RPMI8226 (cell line): Measurements from ENCODE around the gene MCF2L.

Experiments used
- DNase-seq: peaks from one replicate; pipeline ENCODE4 v3.0.0-alpha.2; 2015

MCF2L gene

GRCh38 chr13:113000575-113000974, 31.6 kb downstream of the MCF2L start:
- no peak for DNase-seq

GRCh38 chr13:113001241-113002140, 32.5 kb downstream of the MCF2L start:
- DNase-seq, result no peak

DNA sequence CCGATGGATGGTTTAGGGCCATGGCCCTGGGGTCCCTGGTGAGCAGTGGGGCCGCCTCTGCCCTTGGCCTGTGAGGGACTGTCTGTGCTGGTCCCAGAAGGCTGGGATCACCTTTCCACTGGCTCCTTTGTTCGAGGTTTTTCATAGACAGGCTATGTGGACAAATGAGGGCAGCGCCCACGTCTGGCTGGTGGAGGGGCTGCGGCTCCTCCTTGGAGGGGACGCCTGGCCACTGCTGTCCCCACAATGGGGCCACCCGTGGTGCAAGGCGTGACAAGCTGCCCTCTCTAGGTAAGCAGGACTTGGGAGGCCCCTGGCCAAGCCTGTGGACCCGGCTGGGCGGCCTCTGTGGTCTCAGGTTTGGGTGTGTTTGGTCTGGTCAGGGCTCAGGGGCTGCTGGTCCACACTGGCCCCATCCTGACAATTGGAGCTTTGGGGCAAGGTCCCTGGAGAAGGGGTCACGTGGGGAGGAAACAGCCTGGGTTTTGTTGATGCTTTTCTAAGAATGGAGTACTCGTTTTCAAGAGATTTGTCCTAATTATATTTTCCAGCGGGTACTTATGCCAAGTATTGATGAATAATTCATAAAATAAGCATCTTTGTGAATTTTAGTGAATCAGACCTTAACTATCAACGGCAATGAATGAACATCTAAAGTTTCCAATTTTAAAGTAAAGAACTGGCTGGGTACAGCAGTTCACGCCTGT, 33.3 kb downstream of the MCF2L start:
- no peak for DNase-seq

- DNase-seq, result no peak
Measured at GRCh38 chr13:113002913-113003290, 33.9 kb downstream of the MCF2L start.

DNA sequence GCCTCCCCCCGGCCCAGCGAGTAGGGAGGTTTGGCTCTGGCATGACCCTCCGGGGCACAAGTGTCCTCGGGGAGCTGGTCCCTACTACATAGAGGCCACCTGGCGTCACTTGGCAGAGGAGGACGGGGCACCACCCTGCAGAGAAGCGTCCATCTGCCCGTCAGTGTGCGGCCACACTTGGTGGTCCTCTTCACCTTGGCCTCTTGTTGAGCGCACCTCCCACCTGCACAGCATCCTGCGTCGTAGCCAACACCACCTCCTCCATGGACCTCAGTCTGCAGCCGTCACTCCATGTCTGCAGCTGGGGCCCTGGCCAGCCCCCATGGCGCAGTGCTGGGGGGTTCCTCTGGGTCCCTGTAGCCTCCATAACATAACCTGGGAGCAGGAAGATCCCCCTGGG, 35.1 kb downstream of the MCF2L start:
- no peak for DNase-seq

DNA sequence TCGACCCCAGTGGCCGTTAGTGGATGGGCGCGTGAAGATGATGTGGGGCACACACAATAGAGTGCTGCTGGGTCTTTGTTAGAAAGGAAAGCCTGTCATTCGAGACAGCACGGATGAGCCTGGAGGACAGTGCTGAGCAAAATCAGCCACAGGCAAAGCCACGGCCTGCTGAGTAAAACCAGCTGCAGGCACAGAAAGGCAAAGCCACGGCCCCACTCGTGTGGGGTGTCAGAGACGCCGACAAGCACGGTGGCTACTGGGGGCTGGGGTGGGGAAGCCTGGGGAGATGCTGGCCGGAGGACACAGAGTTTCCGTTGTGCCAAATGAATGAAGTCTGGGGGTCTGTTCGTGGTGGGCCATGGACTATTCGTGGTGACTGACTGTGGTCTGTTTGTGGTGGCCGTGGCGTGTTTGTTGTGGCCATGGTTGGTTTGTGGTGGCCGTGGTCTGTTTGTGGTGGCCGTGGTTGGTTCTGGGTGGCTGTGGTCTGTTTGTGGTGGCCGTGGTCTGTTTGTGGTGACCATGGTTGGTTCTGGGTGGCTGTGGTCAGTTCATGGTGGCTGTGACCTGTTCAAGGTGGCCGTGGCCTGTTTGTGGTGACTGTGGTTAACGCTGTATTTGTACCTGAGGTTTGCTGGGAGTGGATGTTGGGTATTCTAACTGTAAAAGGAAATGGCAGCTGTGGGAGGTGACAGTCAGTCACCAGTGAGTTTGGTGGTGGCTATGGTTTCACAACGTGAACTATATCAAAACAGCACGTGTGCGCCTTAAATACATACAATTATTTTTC, 36.3 kb downstream of the MCF2L start:
- no peak for DNase-seq

- DNase-seq, result no peak
Measured at GRCh38 chr13:113005997-113006396, 37.0 kb downstream of the MCF2L start.

DNA sequence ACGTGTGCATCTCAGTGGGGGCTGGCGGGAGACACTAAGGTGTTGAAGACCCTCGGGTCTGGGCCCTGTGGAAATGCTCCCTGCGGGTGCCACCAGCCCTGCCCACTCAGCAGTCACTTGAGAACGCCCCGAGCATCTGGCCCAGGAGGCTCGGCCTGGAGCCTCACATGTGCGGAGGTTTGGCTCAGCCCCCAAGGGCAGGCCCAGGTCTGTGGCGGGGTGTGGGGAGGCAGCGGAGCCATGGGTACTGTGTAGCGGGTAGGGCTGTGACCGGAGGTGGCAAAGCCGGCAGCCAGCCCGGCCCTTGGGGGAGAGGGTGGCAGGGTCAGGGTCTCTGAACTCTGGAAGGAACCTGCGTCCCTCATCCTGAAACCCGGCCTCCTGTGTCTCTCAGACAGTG, 37.6 kb downstream of the MCF2L start:
- DNase-seq, result no peak

DNA sequence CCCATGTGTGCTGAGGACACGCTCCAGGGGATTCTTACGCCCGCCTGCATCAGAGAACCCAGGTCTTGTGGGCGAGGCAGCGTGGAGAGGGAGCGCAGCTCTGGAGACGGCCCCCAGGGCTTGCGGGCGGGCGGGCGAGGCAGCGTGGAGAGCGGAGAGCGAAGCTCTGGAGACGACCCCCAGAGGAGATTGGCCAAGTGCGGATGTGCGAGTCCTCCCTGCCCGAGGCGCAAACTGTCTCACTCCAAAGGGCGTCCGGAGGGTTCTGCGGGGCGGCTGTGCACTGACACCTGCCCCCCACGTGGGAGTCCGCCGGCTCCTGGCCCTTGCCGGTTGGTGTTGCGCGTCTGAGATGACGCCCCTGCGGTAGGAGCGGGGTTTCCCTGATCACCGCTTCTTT, 39.8 kb downstream of the MCF2L start:
- DNase-seq, result no peak

DNA sequence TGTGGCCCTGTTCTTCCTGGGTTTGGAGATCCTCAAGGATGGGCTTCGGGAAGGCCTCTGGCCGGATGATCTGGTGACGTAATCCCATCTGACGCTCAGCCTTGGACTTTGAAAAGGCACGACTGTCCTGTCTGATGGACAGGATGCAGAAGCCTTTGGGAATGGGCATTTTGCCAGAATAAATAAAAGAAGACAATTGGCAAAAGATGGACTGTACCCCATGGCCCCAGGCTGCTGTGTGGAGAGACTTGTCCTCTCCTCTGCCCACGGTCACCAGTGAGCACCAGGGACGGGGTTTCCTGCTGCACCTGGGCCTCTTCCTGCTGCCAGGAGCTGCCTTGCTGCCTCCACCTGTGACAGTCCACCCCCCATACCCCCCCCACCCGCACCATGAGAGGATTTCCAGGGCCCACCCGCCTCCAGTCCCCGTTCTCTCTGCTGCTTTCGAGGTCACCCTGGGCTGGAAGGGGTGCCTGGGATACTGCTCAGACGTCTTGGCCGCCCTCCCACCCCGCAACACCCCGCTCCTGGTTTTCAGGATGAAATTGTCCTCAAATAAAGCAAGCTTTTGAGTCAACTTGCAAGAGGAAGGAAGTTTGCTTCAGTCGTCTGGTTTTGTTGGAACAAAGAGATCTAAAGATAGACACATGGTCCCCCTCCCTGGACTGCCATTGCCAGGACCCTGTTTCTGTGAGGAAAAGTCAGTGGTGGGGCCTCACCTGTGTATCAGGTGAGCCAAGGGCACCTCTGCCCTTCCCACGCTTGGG, 40.9 kb downstream of the MCF2L start:
- DNase-seq, result no peak

GRCh38 chr13:113010510-113010865, 41.5 kb downstream of the MCF2L start:
- DNase-seq, result no peak

- DNase-seq, result no peak
Measured at GRCh38 chr13:113013303-113013702, 44.3 kb downstream of the MCF2L start.

DNA sequence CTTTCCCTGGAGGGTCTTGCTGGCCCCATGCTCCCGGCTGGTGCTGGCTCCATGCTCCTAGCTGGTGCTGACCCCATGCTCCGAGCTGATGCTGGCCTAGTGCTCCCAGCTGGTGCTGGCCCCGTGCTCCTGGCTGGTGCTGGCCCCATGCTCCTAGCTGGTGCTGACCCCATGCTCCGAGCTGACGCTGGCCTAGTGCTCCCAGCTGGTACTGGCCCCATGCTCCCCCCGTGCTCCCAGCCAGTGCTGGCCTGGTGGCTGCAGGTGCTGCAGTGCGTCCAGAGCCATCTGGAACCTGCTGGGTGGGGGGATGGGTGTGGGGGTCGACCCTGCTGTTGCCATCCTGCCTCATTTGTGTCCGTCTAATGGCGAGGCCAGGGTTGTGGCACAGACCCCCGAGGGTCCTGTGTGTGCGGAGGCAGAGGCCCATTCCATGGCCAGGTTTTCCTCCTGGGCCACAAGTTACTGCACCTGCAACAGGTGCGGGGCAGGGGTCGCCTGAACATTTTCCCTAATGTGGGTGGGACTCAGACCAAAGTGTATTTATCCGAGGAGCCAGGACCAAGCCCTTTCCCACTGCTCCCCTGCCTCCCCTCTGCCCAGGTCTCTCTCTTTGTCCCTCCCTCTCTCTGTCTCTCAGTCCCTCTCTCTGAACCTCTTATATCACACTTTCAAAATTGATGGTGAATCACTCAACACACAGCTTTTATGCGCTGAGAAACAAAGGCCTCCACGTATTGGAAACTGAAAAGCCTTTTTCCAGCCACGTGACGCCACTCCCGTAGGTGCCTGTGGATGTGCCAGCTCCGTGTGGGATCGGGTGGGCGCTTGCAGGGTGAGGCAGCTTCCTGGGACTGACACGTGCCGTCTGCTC, 45.1 kb downstream of the MCF2L start:
- DNase-seq, result no peak

DNA sequence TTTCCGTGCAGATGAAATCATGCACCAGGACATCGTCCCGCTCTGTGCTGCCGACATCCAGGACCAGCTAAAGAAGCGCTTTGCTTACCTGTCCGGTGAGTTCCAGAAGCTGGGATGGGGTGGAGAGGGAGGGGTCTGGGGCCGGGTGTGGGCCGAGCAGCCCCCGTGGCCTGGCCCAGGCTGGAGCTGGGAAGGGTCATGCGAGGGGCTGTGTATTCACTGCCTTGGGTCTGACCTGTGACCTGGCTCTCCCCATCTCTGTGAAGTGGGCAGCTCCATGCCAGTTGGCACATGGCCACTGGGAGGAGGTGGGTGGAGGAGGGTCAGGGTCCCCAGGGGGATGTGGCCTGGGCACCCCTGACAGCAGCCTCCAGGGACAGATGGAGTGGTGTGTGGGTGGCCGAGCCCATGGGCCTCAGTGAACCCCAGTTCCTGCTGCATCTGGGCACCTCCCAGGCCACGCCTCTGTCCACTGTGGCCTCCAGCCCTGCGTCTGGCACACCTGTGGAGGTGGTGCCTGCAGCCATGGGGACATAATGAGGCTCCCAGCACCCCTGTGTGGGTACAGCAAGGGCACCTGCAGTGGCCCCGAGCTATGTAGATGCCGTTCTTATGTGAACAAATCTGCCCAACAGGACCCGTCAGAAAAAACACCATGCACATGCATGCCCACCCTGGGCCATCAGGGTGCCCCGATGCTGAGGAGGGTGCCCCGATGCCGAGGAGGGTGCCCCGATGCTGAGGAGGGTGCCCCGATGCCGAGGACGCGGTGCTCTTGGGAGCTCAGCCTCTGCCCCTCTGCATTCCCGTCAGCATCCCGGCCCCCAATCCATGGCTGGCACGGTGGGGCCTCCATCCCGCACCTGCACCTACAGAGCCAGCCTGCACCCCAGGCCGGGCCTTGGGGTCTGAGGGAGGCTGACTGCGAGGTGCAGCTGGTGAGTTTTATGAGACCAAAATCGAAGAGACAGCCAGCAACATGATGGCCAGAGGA, 46.0 kb downstream of the MCF2L start:
- DNase-seq, result no peak

DNA sequence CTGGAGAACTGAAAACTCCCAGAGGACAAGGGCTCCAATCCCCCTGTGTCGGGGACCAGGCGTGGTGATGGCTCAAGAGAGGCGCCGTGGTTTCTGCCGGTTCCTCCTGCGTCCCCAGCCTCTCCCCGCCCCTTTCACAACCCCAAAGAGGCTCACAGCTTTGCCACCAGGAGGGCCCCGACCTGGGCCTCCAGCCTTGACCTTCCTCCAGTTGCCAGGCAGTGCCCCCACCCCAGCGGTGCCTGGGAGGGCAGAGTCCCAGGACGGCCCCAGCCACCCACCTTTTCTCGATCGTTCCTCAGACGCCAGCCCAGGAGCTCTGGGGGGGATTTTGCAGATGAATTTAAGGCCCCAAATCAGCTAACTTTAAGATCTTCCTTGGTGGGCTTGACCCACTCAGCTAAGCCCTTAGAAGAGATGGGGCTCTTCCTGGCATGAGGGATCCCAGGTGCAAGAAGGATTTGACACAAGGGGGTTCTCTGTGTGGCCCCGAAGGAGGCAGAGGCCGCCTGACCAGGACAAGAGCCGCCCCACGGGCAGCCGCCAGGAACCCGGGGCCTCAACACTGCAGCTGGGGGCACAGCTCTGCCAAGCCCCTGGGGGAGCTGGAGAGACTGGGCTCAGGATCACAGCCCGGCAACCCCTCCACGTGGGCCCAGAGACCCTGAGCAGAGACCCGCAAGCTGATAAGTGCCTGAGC, 47.0 kb downstream of the MCF2L start:
- DNase-seq, result no peak

DNA sequence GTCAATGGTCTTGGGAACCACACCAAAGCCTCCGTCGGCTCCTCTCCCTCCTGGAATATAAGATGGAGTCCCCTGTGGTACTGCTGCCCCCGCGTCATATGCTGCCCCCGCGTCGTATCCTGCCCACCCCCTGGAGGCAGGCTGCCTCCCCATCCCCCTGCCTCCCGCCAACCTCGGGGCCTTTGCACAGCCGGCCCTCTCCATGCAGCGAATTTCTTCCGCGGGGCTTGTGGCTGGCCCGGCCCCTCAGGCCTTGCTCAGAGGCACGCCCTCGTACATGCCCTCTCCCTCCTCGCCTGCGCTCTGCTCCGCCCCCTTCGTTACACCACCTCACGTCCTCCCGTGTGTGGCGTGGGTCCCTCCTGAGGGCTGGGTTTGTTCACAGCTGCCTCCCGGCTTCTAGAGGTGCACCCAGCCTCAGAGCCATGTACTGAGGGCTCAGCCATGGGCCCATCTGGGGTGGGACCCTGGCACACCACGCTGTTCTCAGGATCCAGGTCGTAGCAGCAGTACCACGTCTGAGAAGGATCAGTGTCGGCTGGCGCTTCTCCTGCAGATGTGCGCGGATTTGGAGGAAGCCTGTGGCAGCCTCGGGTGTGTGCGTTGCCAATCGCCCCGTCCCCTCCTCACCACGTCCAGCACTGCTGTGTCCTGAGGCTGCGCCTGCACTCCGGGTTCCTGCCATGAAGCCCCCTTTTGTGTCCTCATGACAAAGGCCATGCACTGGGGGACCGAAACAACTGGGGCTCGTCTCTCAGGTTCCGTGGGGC, 47.7 kb downstream of the MCF2L start:
- DNase-seq, result no peak

GRCh38 chr13:113017506-113018215, 48.6 kb downstream of the MCF2L start:
- no peak for DNase-seq
